HEK293 (cell line): ENCODE data around the gene TMEM51.

ENCODE experiments used
- CTCF ChIA-PET: fragments of 350-600 bp; formaldehyde crosslinking; extraction: SDS; loops from one replicate; lab custom pipeline; 2021; ENCODE audit warnings: antibody characterized with exemption; lab: Yijun Ruan, JAX
- POLR2A ChIA-PET: fragments of 300-600 bp; formaldehyde crosslinking; extraction: SDS; loops from one replicate; lab custom pipeline; 2020; ENCODE audit warnings: antibody characterized with exemption, inconsistent platforms; lab: Yijun Ruan, JAX
- H3K27ac ChIP-seq: fragments of 200-500 bp; sonication (Bioruptor generic); 2 replicates; pipeline ENCODE4 v1.5.1; 2014; ENCODE audit warnings: low read depth, low read length, control low read depth, inconsistent platforms; ENCODE audit errors: extremely low read depth
- H3K36me3 ChIP-seq, 2 experiments: fragments of 200-500 bp in 1 of 2; sonication (Bioruptor generic) in 1 of 2; 1 replicate in 1 of 2; 2 replicates in 1 of 2; pipeline ENCODE4 v1.5.1; 2014 to 2017; ENCODE audit warnings: inconsistent platforms in 2 of 2, low read length in 2 of 2; ENCODE audit not compliant: control insufficient read depth in 2 of 2, insufficient read depth in 1 of 2
- H3K4me1 ChIP-seq: fragments of 200-500 bp; sonication (Bioruptor generic); 2 replicates; pipeline ENCODE4 v1.5.1; 2014; ENCODE audit warnings: mild to moderate bottlenecking, low read length, inconsistent platforms; ENCODE audit not compliant: control insufficient read depth, insufficient read depth
- H3K4me3 ChIP-seq: 2 replicates; pipeline ENCODE4 v1.5.1; 2011; ENCODE audit warnings: low read depth, mild to moderate bottlenecking, control low read depth, low read length, moderate library complexity
- H3K9me3 ChIP-seq: fragments of 200-500 bp; sonication (Bioruptor generic); 2 replicates; pipeline ENCODE4 v1.5.1; 2014; ENCODE audit warnings: low read depth, low read length, inconsistent platforms; ENCODE audit not compliant: control insufficient read depth, insufficient read depth
- CTCF ChIP-seq: fragments of 450-650 bp; formaldehyde crosslinking; IDR thresholded peaks from 2 replicates; pipeline ENCODE4 v1.5.1; 2016; ENCODE audit warnings: missing biosample characterization, missing genetic modification characterization
- KLF17 ChIP-seq: fragments of 450-650 bp; formaldehyde crosslinking; IDR thresholded peaks from 2 replicates; pipeline ENCODE4 v1.5.1; 2016; ENCODE audit warnings: missing biosample characterization, missing genetic modification characterization
- SCRT1 ChIP-seq: fragments of 450-650 bp; formaldehyde crosslinking; IDR thresholded peaks from 2 replicates; pipeline ENCODE4 v1.5.1; 2016; ENCODE audit warnings: missing biosample characterization, missing genetic modification characterization, borderline replicate concordance
- ZIC2 ChIP-seq: fragments of 450-650 bp; formaldehyde crosslinking; IDR thresholded peaks from 2 replicates; pipeline ENCODE4 v1.5.1; 2016; ENCODE audit warnings: missing biosample characterization, missing genetic modification characterization
- ZNF16 ChIP-seq: fragments of 450-650 bp; formaldehyde crosslinking; IDR thresholded peaks from 2 replicates; pipeline ENCODE4 v1.5.1; 2016; ENCODE audit warnings: low read depth, missing biosample characterization, missing genetic modification characterization
- ZNF2 ChIP-seq: fragments of 450-650 bp; formaldehyde crosslinking; IDR thresholded peaks from 2 replicates; pipeline ENCODE4 v1.5.1; 2016; ENCODE audit warnings: missing biosample characterization, missing genetic modification characterization
- ZNF266 ChIP-seq: fragments of 450-650 bp; formaldehyde crosslinking; IDR thresholded peaks from 2 replicates; pipeline ENCODE4 v1.5.1; 2016; ENCODE audit warnings: missing biosample characterization, missing genetic modification characterization, low read depth
- ZNF391 ChIP-seq: fragments of 450-650 bp; formaldehyde crosslinking; IDR thresholded peaks from 2 replicates; pipeline ENCODE4 v1.5.1; 2016; ENCODE audit warnings: low read depth, missing biosample characterization, missing genetic modification characterization, borderline replicate concordance
- ZNF548 ChIP-seq: fragments of 450-650 bp; formaldehyde crosslinking; IDR thresholded peaks from 2 replicates; pipeline ENCODE4 v1.5.1; 2016; ENCODE audit warnings: missing biosample characterization, missing genetic modification characterization
- ZNF654 ChIP-seq: fragments of 450-650 bp; formaldehyde crosslinking; IDR thresholded peaks from 2 replicates; pipeline ENCODE4 v1.5.1; 2016; ENCODE audit warnings: low read depth, missing biosample characterization, missing genetic modification characterization
- ZNF660 ChIP-seq: fragments of 450-650 bp; IDR thresholded peaks from 2 replicates; pipeline ENCODE4 v1.5.1; 2018; ENCODE audit warnings: missing biosample characterization, mild to moderate bottlenecking, missing genetic modification characterization

Gene TMEM51

GRCh38 chr1:15124362-15125100 lies 29.0 kb upstream of the TMEM51 start (continued):
- no peak for TF ChIP-seq KLF17 (tag by site-specific recombination)

GRCh38 chr1:15125101-15125745 lies 28.3 kb upstream of the TMEM51 start:
- Histone ChIP-seq H3K27ac (no peak overlapping the region), H3K36me3 (no peaks in the 10 kb centered on the region), H3K4me1 (no peaks in the 10 kb centered on the region), H3K9me3 (no peaks in the 10 kb centered on the region), H3K4me3 (no peak overlapping the region)
- TF ChIP-seq SCRT1 (tag by site-specific recombination): no peak
- TF ChIP-seq ZNF548 (tag by site-specific recombination): peak; percentile 45; the same call in 1 of the 2 replicates
- CTCF ChIA-PET: interaction anchor here (0.7 to 1.7 kb wide), 5 partner anchors 9 to 1258 kb away, joined by 3 to 6 read pairs (median 4); no protein-coding TSS in a partner anchor
- POLR2A ChIA-PET: no interaction called here

GRCh38 chr1:15128077-15128476 lies 25.5 kb upstream of the TMEM51 start:
- no peak overlapping the region for H3K27ac ChIP-seq
- H3K36me3 ChIP-seq: no peaks in the 10 kb centered on the region
- POLR2A ChIA-PET: interaction anchor here (1.0 to 1.3 kb wide), 2 partner anchors 24 to 144 kb away, joined by 3 to 6 read pairs; no protein-coding TSS in a partner anchor
- CTCF ChIA-PET: interaction anchor here (0.7 to 5.1 kb wide), 23 partner anchors 8 to 306 kb away, joined by 3 to 73 read pairs (median 4); no protein-coding TSS in a partner anchor
- H3K9me3 ChIP-seq: no peaks in the 10 kb centered on the region
- no peak overlapping the region for H3K4me3 ChIP-seq
- TF ChIP-seq ZNF16: no peak
- no peaks in the 10 kb centered on the region for H3K4me1 ChIP-seq

- no peak overlapping the region for H3K27ac ChIP-seq
- no peaks in the 10 kb centered on the region for H3K4me1 ChIP-seq
- POLR2A ChIA-PET: interaction anchor here (1.0 to 1.3 kb wide), 2 partner anchors 23 to 144 kb away, joined by 3 to 6 read pairs; no protein-coding TSS in a partner anchor
- H3K36me3 ChIP-seq: no peaks in the 10 kb centered on the region
- TF ChIP-seq CTCF (0 out of 2 replicates have a peak, but pooled peaks have one; percentile 33), ZNF660 (peak; percentile 43; the same call in 1 of the 2 replicates), ZNF391 (tag by site-specific recombination) (no peak), ZIC2 (peak; percentile 96), ZNF266 (tag by site-specific recombination) (no peak), ZNF654 (tag by site-specific recombination) (peak; percentile 76), ZNF2 (tag by site-specific recombination) (peak; percentile 74; the same call in 1 of the 2 replicates)
- H3K9me3 ChIP-seq: no peaks in the 10 kb centered on the region
- H3K4me3 ChIP-seq: no peak overlapping the region
- CTCF ChIA-PET: interaction anchor here (0.6 to 5.1 kb wide), 32 partner anchors 9 to 498 kb away, joined by 3 to 73 read pairs (median 4); no protein-coding TSS in a partner anchor
Observed at GRCh38 chr1:15128520-15129313, 24.8 kb upstream of the TMEM51 start.
